PC-9 (cell line): ENCODE measurements around the gene SLK.

Experiments
- CTCF ChIP-seq: fragments of 200-600 bp; sonication (generic); conservative IDR thresholded peaks from 2 replicates; pipeline ENCODE4 v1.6.1; 2017; ENCODE audit warnings: mixed run types, antibody characterized with exemption, mild to moderate bottlenecking, moderate library complexity
- EZH2 ChIP-seq: fragments of 200-600 bp; sonication (generic); IDR thresholded peaks from 2 replicates; pipeline ENCODE4 v1.8.0; 2017; ENCODE audit warnings: antibody characterized with exemption, low read depth

GRCh38 chr10:104034401-104035193 is 67.7 kb downstream of the SLK start:
- no peak for TF ChIP-seq CTCF
- no peak for TF ChIP-seq EZH2
